Right lobe of liver (tissue), 4 donors: Measurements from ENCODE around the gene JAZF1.

Experiments
- CTCF ChIP-seq, 4 donors: fragments of 200-600 bp in 3 of 4; fragments of 450-650 bp in 1 of 4; IDR thresholded peaks; one replicate each; pipeline versions ENCODE4 v1.5.1 to v1.8.0; 2016 to 2022; ENCODE audit warnings: antibody characterized with exemption in 4 of 4, mild to moderate bottlenecking in 2 of 4
- POLR2A ChIP-seq: fragments of 450-650 bp; IDR thresholded peaks from one replicate; pipeline ENCODE4 v1.6.1; 2017; ENCODE audit warnings: antibody characterized with exemption, mild to moderate bottlenecking
- donor health status: DM: no; HTN: no; CAD: no.
- donor health status: DM: no; HTN: no; CAD: no.
- donor health status: DM: no; HTN: yes; CAD: no.

GRCh38 chr7:27946351-27946750 is 234.2 kb downstream of the JAZF1 start:
- no peak for TF ChIP-seq CTCF (IDR thresholded peaks at IDR 0.05)
- no peak for TF ChIP-seq POLR2A
